Neutrophil (primary cell): Measurements from ENCODE around the gene KATNAL1.

Source experiments
- H3K27ac ChIP-seq: fragments of 200-600 bp; sonication (generic); 2 replicates; pipeline ENCODE4 v1.5.1; 2016; ENCODE audit warnings: mild to moderate bottlenecking, moderate library complexity
- H3K27me3 ChIP-seq: fragments of 200-600 bp; sonication (generic); 2 replicates; pipeline ENCODE4 v1.6.0; 2016; ENCODE audit warnings: mild to moderate bottlenecking
- H3K36me3 ChIP-seq: fragments of 200-600 bp; sonication (generic); 2 replicates; pipeline ENCODE4 v1.5.1; 2017
- H3K4me1 ChIP-seq, 2 experiments: fragments of 200-600 bp in 1 of 2; sonication (generic) in 1 of 2; 1 replicate in 1 of 2; 2 replicates in 1 of 2; pipeline versions ENCODE4 v1.5.1 to v1.6.1; 2013 to 2016; ENCODE audit warnings: low read depth in 1 of 2, low read length in 1 of 2, mild to moderate bottlenecking in 1 of 2, moderate library complexity in 1 of 2; ENCODE audit not compliant: control insufficient read depth in 1 of 2, insufficient read depth in 1 of 2
- H3K4me3 ChIP-seq, 2 experiments: fragments of 200-600 bp in 1 of 2; sonication (generic) in 1 of 2; 1 replicate in 1 of 2; 2 replicates in 1 of 2; pipeline ENCODE4 v1.5.1; 2013 to 2016; ENCODE audit warnings: low read depth in 1 of 2, low read length in 1 of 2, mild to moderate bottlenecking in 1 of 2, moderate library complexity in 1 of 2
- H3K9me3 ChIP-seq: fragments of 200-600 bp; sonication (generic); 2 replicates; pipeline ENCODE4 v1.5.1; 2016
- TF ChIP-seq, protein P1 (sequence below): fragments of 200-600 bp; sonication (generic); IDR thresholded peaks from 2 replicates; pipeline ENCODE4 v1.5.1; 2016; ENCODE audit warnings: antibody characterized with exemption

Gene KATNAL1

DNA sequence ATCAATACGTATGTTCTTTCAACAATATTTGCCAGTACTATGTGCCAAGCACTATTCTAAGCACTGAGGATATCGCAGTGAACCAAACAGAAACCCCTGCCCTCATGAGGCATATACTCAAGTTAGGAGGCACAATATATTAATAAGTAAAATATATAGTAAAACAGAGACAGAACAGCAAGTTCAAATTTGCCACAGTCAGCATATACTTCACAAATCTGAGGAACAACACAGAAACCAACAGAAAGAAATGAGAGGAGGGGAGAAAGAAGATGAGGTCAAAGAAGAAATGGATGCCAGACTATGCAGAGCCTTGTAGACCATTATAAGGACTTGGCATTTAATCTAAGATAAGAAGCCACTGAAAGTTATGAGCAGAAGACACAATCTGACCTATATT lies 59.9 kb downstream of the KATNAL1 start:
- Histone ChIP-seq H3K27ac (no peak overlapping the region), H3K36me3 (no peaks in the 10 kb centered on the region), H3K4me1 (no peaks in the 10 kb centered on the region), H3K27me3 (no peaks in the 10 kb centered on the region), H3K4me3 (no peak overlapping the region), H3K9me3 (no peaks in the 10 kb centered on the region)
- TF ChIP-seq, protein P1, sequence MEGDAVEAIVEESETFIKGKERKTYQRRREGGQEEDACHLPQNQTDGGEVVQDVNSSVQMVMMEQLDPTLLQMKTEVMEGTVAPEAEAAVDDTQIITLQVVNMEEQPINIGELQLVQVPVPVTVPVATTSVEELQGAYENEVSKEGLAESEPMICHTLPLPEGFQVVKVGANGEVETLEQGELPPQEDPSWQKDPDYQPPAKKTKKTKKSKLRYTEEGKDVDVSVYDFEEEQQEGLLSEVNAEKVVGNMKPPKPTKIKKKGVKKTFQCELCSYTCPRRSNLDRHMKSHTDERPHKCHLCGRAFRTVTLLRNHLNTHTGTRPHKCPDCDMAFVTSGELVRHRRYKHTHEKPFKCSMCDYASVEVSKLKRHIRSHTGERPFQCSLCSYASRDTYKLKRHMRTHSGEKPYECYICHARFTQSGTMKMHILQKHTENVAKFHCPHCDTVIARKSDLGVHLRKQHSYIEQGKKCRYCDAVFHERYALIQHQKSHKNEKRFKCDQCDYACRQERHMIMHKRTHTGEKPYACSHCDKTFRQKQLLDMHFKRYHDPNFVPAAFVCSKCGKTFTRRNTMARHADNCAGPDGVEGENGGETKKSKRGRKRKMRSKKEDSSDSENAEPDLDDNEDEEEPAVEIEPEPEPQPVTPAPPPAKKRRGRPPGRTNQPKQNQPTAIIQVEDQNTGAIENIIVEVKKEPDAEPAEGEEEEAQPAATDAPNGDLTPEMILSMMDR, result no peak

DNA sequence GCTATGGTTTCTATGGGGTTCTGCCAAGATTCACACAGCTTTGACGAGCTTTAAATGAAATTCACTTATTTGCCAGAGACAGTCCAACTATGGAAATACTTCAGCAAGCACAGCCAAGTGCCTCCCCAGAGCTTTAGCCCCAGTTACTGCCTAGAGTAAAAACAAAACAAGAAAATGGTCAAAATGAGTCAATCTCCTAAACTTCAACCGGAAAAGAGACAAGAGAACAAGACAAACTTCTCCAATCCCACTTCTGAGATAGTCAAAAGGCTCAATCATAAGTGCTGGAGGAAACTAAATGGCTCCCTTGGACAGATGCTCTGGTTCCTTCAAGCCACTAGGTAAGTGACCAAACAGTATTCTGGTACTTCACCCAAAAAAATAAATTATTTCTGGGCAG lies 65.8 kb downstream of the KATNAL1 start:
- no peaks in the 10 kb centered on the region for H3K27me3 ChIP-seq
- no peaks in the 10 kb centered on the region for H3K9me3 ChIP-seq

DNA sequence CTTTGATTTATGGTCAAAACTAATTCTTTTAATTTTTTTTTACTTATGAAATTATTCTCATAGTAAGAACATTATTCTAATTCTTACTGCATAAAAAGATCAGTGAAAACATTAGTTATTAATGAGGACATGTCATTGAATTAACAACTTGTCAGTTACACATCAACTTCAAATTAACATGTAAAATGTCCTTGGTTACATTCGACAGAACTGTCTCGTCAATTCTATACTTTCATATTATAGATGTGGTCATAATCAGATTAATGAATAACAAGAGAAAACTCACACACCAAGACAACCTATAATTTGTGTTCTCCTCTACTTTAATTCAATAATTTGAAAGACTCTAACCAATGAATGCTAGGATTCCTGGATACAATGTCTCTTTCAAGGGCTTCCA lies 66.7 kb downstream of the KATNAL1 start:
- Histone ChIP-seq H3K9me3 (no peaks in the 10 kb centered on the region), H3K4me1 (no peaks in the 10 kb centered on the region), H3K36me3 (no peaks in the 10 kb centered on the region), H3K27me3 (no peaks in the 10 kb centered on the region), H3K4me3 (no peak overlapping the region), H3K27ac (no peak overlapping the region)
- TF ChIP-seq, protein P1, result no peak

More for the DNA sequence above, 65.8 kb downstream of the KATNAL1 start:
- Histone ChIP-seq H3K4me3 (no peak overlapping the region), H3K36me3 (no peaks in the 10 kb centered on the region), H3K4me1 (no peaks in the 10 kb centered on the region), H3K27ac (no peak overlapping the region)
- TF ChIP-seq, protein P1, result no peak

DNA sequence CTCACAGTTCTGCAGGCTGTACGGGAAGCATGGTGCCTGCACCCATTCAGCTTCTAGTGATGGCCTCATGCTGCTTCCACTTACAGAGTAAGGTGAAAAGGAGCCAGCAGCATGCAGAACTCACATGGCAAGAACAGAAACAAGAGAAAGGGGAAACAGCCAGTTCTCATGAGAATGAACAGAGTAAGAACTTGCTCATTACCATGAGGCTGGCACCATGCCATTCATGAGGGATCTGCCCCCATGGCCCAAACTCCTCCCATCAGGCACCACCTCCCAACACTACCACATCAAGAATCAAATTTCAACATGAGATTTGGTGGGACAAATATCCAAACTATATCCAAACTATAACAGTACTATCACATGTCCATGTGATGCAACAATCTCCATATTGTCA lies 72.1 kb downstream of the KATNAL1 start:
- TF ChIP-seq, protein P1, result no peak
- Histone ChIP-seq H3K4me1 (no peaks in the 10 kb centered on the region), H3K27ac (no peak overlapping the region), H3K27me3 (no peaks in the 10 kb centered on the region), H3K36me3 (no peaks in the 10 kb centered on the region), H3K9me3 (no peaks in the 10 kb centered on the region), H3K4me3 (no peak overlapping the region)

DNA sequence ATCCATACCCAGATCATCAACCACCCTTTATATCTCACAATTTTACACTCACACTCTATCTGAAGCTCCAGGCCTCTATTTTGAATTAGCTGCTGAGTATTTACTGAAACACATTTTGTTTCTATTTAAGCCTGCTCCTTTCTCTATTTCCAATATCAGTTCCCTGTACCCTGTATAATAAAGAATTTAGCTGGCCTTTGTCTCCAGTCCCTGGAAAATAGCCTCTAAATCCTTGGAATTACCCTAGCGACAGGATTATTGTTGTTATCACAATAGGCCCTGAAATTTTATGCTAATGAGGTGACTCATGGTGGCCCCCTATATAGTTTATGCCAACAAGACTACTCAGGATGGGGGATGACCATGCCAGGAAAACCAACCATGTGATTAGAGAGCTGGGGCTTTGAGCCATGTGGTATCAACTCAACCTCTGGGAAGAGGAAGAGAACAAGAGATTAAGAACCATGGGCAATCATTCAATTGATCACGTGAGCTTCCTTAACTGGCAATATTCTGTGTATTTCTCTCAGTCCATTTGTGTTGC lies 72.7 kb downstream of the KATNAL1 start:
- Histone ChIP-seq H3K4me3 (no peak overlapping the region), H3K27ac (no peak overlapping the region), H3K36me3 (no peaks in the 10 kb centered on the region), H3K27me3 (no peaks in the 10 kb centered on the region), H3K9me3 (no peaks in the 10 kb centered on the region), H3K4me1 (no peaks in the 10 kb centered on the region)
- TF ChIP-seq, protein P1, result no peak

DNA sequence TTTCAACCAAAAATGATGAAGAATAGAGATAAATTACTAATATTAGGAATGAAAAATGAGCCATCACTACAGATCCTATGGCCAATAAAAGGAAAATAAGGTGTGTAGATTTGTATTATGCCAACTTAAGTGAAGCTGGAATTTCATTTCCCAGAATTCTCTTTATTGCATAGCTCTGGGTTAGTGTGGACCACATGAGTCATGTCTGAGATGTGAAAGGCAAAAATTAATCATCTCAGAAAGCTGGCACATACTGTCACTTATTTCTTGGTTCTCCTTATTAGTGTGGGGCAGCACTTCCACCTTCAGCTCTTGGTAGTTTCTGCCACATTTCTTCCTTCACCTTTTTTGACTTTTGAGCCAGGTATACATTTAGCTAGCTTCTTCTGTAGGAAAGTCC lies 82.6 kb downstream of the KATNAL1 start:
- TF ChIP-seq, protein P1, result no peak
- Histone ChIP-seq H3K36me3 (peaks cover 7% of the 10 kb centered on the region), H3K27me3 (no peaks in the 10 kb centered on the region)

More for the DNA sequence above, 82.6 kb downstream of the KATNAL1 start:
- no peaks in the 10 kb centered on the region for H3K4me1 ChIP-seq
- no peak overlapping the region for H3K27ac ChIP-seq
- H3K9me3 ChIP-seq, result peaks cover 3% of the 10 kb centered on the region
- H3K4me3 ChIP-seq, result no peak overlapping the region
